Hematopoietic multipotent progenitor cell (in vitro differentiated cells): ENCODE measurements around the gene USB1. TPM values are rescaled to one million over a fixed set of nuclear protein-coding genes. Genes with fewer than 3 reads are reported as not detected.

ENCODE experiments used
- DNase-seq, 3 donors: peaks; one replicate each; pipeline ENCODE4 v3.0.0-alpha.2; 2011 to 2015; ENCODE audit warnings: low read depth in 2 of 3, low spot score in 2 of 3
- total RNA-seq: library from RNA; depleted of rRNA; stranded (reverse); fragments of >200 nt; gene quantifications from one replicate; pipeline ENCODE4 v1.2.3, GENCODE V29; 2012

USB1 gene
- total RNA-seq: 33.7 TPM

GRCh38 chr16:58000706-58001676 is at the start of gene USB1:
Gene USB1 (plus strand): TSS chr16:58001407. CDS start chr16:58001484, 77 bp downstream.
- DNase-seq: peak; percentile 74 to 91 (median 90)

DNA sequence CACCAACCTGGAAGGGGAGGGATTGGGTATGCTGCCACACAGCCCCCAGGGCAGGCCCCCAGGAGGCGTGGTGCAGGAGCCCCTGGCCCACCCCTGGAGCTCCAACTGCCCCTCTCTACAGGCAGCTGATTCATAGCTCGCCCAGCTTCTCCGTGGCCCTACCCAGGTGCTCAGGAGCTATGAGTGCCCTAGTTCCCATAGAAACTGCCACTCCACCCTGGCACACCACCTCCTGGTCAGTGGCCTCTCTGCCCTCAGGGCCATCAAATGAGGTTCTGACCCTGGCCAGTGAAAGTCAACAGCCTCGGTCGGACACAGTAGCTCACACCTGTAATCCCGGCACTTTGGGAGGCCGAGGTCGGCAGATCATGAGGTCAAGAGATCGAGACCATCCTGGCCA is 48.3 kb upstream of the USB1 start:
- DNase-seq: no peak

DNA sequence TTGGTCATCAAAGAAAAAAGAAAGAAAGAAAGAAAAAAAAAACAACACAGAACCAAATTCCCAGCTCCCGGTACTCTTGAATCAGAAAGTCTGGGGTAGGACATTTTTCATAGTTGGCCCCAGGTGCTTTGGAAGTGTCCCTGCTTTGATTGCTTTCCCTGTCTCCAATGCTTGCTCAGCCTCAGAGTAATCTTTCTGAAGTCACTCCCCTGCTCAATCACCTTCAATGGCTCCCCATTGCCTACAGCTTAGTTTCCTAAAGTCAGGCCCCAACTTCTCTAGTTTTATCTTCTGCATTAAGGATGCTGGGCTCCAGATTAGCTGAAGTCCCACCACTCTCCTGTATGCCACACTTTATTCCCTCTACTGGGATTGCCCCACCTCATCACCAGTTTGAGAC is 47.4 kb upstream of the USB1 start:
- no peak for DNase-seq

DNA sequence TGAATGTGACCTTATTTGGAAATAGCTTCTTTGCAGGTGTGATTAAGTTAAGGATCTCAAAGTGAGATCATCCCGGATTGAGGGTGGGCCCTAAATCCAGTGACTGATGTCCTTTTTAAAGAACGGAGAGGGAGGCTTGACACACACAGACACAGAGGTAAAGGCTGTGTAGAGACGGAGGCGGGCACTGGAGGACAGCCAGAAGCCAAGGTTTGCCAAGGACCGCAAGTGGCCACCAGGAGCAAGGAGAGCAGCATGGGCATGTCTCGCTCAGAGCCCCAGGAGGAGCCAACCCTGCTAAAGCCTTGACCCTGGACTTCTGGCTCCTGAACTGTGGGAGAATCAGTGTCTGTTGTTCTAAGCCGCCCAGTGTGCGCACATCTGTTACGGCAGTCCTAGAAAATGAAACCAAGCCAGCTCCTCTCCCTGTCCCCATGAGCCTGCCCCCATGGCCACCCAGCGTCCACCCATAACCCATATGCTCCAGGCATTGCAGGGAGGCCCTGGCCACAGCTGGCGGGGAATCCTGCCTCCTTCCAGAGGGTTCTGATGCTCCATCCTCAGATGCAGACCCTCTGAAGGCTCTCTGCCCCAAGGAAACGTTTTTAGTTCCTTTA is 45.5 kb upstream of the USB1 start:
- no peak for DNase-seq

- DNase-seq: no peak
Observed at GRCh38 chr16:57956270-57956808, 44.9 kb upstream of the USB1 start.

DNA sequence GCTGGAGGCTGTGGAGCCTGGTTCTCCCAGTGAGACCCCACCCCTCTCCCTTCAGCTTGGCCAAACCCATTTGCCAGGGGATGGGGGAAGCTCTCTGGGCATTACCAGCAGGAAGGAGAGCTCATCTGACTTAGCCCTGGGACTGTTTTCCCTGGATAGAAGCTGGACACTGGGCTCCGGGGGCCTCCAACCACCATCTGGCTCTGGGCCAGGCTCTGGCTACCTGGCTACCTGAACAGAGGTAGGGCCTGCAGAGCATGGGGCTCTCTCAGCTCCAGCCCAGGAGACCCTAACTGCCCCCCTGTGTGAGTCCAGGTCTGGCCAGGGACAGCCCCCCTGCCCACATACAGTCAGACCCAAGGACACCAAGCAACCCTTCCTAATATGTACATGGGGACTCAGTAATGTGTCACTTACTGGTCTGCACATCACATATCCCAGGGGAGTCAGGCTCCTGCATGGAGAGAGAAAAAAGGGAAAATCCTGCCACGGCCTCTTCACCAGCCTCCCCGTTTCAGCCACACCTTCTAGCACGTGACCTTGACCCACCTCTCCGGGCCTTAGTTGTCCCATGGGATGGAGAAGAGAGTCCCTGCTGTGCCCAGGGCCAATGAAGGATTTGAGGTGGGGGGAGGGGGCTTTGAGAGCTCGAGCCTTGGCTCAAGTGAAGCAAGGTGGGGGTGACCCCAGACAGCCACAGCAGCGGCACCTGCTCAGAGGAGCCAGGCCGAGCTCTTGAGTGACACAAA is 44.1 kb upstream of the USB1 start:
- no peak for DNase-seq

- no peak for DNase-seq
Observed at GRCh38 chr16:57957673-57958392, 43.4 kb upstream of the USB1 start.

DNA sequence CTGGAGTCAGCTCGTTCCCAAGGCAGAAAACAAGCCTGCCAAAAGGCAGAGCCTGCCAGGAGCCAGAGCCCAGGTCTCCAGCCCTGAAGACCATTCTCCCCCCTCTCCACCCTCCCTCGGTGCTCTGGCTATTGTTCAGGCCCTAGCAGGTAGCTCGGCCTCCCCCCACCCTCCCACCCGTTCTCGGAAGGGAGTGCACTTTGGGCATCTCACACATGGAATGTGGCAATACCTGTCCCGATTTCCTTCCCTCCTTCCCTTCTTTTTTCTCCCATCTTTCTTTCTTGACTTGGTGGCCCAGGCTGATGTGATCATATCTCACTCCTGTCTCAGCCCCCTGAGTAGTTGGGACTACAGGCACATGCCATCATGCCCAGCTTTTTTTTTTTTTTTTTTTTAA is 42.7 kb upstream of the USB1 start:
- no peak for DNase-seq

- no peak for DNase-seq
Observed at GRCh38 chr16:57959121-57959520, 42.1 kb upstream of the USB1 start.

- DNase-seq: no peak
Observed at GRCh38 chr16:57959804-57960203, 41.4 kb upstream of the USB1 start.

DNA sequence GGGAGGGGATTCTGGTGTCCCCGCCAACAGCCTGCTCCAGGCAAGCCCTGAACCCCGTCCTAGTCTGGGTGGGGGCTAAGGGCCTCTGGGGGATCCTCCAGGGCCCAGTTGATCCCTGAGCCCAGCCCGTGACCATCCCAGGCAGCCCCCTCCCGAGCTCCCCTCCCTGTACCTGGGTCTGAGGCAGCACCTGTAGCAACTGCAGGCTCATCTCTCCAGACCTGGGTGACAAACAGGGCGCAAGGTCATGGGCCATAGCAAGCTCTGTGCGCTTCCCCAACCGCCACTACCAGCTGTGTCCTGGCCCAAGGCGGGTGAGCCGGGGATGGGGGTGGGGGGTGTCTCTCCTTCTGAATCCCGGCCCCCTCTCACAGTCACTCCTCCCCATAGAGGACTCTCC is 40.9 kb upstream of the USB1 start:
- no peak for DNase-seq

DNA sequence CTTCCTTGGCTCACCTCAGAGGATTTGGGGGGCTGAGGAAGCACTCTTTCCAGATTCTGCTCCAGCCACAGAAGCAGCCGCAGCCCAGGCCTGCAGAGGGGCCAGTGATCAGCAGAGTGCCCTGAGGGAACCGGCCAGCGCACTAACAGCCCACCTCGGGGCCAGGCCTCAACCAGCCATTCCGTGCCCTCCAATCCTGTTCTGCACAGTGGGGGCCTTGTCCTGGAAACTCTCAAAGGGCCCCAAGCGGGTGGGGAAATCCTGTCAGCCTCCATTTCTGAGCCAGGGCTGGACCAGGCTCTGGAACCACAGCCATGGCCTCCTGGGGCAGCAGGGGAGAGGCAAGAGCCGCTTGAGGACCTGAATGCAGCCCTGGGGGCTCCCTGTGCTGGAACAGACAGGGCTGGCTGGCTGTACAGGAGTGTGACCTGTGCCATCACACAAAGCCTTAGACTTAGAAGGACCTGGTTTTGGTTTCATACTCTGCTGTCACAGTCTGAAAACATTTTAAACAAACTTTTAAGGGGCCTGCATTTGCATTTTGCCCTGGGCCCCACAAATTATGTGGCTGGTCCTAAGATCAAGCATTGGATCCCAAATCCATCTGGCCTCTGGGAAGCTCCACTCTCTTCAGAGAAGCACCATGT is 40.3 kb upstream of the USB1 start:
- no peak for DNase-seq

DNA sequence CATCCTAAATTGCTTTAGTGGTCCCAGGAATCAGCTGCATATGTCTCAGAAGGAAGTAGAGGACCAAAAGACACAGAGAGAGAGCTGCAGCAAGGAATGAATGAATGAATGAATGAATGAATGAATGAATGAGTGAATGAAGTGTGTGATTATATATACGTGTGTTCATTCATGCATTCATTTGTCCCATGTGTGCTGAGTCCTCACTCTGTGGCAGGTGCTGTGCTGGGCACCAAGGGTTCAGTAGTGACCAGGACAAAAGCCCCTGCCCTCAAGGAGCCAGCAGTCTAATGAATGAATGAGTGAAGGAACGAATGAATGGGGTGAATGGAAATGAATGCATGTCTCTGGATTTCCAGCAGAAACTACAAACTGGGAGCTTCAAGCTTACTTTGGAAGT is 39.7 kb upstream of the USB1 start:
- DNase-seq: no peak

- no peak for DNase-seq
Observed at GRCh38 chr16:57962046-57962445, 39.2 kb upstream of the USB1 start.

DNA sequence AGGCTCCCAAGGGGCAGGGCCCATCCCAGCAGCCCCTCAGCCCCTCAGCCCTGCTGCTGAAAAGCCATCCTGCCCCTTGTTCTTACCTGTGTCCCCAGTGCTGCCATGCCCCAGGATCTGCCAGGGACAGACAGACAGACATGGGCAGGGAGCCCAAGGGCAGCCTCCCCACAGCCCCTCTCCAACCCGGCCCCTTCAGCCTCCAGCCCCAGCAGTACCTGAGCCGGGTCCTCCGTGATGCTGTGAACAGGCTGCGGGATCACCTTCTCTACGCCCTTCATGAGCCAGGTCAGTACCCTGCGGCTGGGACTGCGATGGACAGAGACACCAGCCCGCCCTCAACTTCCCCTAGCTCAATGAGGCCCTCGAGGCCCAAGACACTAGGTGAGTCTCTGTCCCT is 38.5 kb upstream of the USB1 start:
- no peak for DNase-seq

DNA sequence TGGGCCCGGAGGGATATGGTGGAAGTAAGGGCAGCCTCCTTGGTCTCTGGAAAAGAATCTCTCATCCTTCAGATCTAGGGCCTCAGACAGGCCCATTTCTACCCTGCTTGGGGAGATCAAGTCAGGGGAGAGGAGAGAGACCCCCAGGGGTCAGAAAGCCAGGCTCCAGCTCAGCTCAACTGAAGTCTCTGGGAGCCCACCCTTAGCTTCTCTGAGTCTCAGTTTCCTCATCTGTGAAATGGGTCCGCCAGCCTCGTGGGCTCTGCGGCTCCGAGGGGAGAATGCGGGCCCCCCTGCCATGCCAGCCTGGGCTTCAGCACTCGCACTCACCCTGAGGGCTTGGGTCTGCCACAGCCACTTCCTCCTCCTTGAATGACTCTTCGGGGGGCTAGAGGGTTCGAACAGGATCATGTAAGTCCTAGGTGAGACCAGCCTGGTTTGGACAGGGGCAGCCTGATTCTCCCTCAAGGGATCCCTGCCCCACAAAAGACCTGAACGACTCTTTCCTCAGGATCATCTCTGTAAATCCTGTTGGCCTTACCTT is 37.0 kb upstream of the USB1 start:
- DNase-seq: no peak

DNA sequence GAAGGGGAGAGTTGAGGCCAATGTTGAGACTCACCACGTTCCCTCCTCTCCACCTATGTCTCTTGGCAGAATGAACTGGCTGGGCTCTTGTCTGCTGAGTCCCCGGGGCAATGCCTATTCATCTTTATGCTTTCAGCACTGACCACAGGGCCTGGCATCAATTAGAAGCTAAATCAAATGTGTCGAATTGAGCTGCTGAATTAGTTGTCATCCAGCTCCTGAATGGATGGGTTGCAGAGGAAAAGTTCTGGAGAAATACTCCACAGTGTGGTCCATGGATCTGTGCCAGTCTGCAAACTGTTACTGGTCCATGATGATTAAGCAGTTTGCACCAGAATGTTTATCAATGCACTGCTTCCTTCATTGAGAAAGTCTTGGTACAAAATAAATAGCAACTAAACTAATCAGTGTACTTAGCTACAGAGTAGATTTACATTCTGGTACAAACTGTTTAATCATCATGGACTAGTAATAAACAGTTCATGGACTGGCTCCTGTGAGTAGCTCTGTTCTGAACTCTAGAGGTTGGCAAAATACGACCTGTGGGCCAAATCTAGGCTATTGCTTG is 34.9 kb upstream of the USB1 start:
- DNase-seq: no peak

DNA sequence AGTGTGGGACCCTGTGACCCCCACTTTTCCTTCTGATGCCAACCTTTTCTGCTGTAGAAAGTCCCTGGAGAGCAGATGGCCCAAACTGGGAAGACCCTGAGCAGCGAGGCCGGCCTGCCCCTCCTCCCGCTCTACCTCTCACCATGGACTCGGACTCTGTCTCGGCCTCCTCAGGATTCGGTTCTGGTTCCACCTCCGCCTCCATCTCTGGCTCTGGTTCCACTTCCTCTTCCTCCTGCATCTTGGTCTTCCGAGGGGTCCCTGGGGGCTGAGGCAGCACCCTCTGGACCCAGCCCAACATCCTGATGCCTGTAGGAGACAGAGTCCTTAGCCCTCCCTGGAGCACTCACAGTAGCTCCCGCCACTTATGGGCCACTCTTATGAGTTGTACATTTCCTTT is 34.2 kb upstream of the USB1 start:
- DNase-seq: no peak

DNA sequence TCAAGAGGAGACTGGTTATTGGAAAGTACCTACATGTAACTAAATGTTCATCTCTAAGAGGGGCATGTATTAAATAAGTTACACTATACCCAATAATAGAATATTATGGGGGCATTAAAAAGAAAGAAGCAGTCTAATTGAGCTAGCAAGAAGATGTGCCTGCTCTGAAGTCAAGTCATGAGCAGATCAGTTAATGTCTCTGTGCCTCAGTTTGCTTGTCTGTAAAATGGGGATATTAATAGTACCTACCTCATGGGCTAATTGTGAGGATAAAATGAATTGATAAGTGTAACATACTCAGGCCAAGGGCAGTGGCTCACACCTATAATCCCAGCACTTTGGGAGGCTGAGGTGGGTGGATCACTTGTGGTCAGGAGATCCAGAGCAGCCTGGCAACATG is 33.3 kb upstream of the USB1 start:
- no peak for DNase-seq
